HG03521 (cell line): ENCODE data around the gene KRTAP7-1.

Source experiments
- ATAC-seq: cut with Tn5 transposase; IDR thresholded peaks from one replicate; pipeline ENCODE4 v1.9.1; 2021; ENCODE audit warnings: mild to moderate bottlenecking, moderate library complexity; ENCODE audit not compliant: unreplicated experiment

The KRTAP7-1 gene

GRCh38 chr21:30829659-30830058 is at the start of gene KRTAP7-1:
Gene KRTAP7-1, minus strand, starts transcription at chr21:30829759. Its CDS starts 61 bp downstream, at chr21:30829698.
- no peak for ATAC-seq

GRCh38 chr21:30874526-30874925 is 45.0 kb upstream of the KRTAP7-1 start:
- no peak for ATAC-seq

- no peak for ATAC-seq
Measured at GRCh38 chr21:30847627-30848500, 18.3 kb upstream of the KRTAP7-1 start.

GRCh38 chr21:30842990-30843389 is 13.4 kb upstream of the KRTAP7-1 start:
- no peak for ATAC-seq

- no peak for ATAC-seq
Measured at GRCh38 chr21:30839304-30839703, 9.7 kb upstream of the KRTAP7-1 start.

- no peak for ATAC-seq
Measured at GRCh38 chr21:30838536-30838935, 9.0 kb upstream of the KRTAP7-1 start.

GRCh38 chr21:30831194-30831765 is 1.7 kb upstream of the KRTAP7-1 start:
- ATAC-seq, result no peak

DNA sequence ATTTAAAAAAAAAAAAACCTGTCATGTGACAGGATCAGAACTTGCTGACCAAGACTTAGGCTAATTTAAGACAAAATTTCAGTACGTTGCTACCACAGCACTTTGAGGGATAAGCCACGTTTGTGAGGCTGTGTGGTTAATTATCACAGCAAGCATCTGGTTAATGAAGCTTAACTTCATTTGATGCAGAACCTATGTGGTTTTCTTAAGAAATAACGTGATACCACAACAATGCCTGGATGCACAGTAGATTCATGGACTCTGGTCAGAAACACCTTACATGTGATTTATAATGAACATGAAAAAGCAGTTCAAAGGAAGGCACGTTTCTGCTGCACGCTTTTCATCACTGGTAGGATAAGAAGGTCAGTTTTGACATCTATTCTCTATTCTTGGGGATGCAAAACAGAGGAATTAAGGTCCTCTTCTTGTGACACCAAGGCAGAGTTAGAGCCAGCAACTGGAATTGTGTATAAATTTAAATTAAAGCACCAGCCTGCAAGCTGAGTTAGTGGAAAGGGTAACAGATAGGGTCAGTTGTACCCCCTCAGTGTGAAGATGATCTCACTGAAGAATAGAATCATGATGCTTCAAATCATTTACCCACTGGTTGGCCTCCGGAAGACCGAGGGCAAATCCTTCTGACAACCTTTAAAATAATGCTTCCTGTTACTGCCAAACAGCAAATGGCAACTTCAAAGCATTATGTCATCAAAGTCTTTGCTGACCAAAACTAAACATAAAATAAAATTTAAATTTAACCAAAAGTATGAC is 10.5 kb downstream of the KRTAP7-1 start:
- no peak for ATAC-seq

DNA sequence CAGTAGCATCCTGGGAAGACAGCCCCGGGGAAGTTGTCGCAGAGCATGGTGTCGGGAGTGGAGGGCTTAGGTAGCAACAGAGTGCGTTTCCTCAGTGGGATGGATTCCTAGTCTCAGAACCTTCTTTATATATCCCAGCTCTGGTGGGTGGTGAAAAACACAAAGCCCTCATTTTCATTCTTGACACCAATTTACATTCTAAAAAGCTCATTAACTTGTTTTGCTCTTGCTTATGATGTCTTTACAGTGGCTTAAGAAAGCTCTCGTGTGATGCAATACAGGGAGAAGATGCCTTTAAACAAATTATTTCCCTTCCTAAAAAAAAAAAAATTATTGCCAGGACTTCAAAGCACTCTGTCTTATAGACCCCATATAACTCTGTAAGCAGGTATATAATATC is 16.4 kb downstream of the KRTAP7-1 start, which contains the start of gene KRTAP8-1:
Gene KRTAP8-1, minus strand, starts transcription at position 101 of the 400 bp plus-strand sequence. Its CDS starts 54 bp downstream, at position 47.
- no peak for ATAC-seq

DNA sequence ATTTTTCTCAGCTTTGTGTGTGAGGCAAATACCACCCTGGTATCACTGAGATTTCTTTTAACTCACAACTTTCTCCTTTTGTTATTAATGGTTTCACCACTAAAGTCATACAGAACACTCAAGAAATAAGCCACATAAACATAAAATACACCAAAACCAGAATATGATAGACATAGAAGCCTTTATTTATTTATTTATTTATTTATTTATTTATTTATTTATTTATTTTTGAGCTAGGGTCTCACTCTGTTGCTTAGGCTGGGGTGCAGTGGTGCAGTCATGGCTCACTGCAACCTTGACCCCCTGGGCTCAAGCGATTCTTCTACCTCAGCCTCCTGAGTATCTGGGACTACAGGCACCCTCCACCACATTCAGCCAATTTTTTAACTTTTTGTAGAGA is 29.0 kb downstream of the KRTAP7-1 start:
- no peak for ATAC-seq

GRCh38 chr21:30793581-30794314 is 35.8 kb downstream of the KRTAP7-1 start:
- ATAC-seq, result no peak

DNA sequence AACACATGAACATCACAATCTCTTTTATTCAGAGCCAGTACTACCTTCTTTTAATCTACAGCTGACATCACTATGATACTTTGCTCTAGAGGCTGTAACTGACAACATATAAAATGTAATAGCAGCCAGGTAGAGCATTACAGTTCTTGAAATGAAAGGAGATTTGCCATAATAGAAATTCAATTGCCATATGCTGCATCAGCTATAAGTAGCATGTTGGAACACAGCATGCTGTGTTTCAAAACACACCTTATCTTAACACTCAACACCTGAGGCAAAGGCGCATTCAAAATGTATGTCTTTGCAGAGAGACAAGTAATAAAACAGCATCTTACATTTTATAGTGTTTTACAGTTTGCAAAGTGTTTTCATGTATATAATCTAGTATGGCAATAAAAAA is 50.3 kb downstream of the KRTAP7-1 start:
- no peak for ATAC-seq
